Ishikawa (cell line): Measurements from ENCODE around the gene CSNK1E.

Experiments
- CEBPB ChIP-seq: IDR thresholded peaks from 2 replicates; pipeline ENCODE4 v1.6.1; 2012
- CREB1 ChIP-seq: IDR thresholded peaks from 2 replicates; pipeline ENCODE4 v1.6.1; 2012; ENCODE audit warnings: low read depth
- EGR1 ChIP-seq: IDR thresholded peaks from 2 replicates; pipeline ENCODE4 v1.6.1; 2012
- EP300 ChIP-seq: IDR thresholded peaks from 2 replicates; pipeline ENCODE4 v1.6.1; 2012; ENCODE audit warnings: borderline replicate concordance
- FOXM1 ChIP-seq: IDR thresholded peaks from 2 replicates; pipeline ENCODE4 v1.6.1; 2012; ENCODE audit warnings: low read depth, borderline replicate concordance
- MAX ChIP-seq: IDR thresholded peaks from 2 replicates; pipeline ENCODE4 v1.6.1; 2012
- NFIC ChIP-seq: IDR thresholded peaks from 2 replicates; pipeline ENCODE4 v1.6.1; 2012
- RAD21 ChIP-seq: IDR thresholded peaks from 2 replicates; pipeline ENCODE4 v1.6.1; 2012; ENCODE audit warnings: low read depth
- REST ChIP-seq: IDR thresholded peaks from 2 replicates; pipeline ENCODE4 v1.6.1; 2012; ENCODE audit warnings: low read depth, mild to moderate bottlenecking
- TAF1 ChIP-seq: IDR thresholded peaks from 2 replicates; pipeline ENCODE4 v1.6.1; 2012; ENCODE audit warnings: low read depth, mild to moderate bottlenecking
- TCF12 ChIP-seq: IDR thresholded peaks from 2 replicates; pipeline ENCODE4 v1.6.1; 2012; ENCODE audit warnings: low read depth
- TEAD4 ChIP-seq: IDR thresholded peaks from 2 replicates; pipeline ENCODE4 v1.6.1; 2012
- USF1 ChIP-seq: IDR thresholded peaks from 2 replicates; pipeline ENCODE4 v1.6.1; 2012
- YY1 ChIP-seq: IDR thresholded peaks from 2 replicates; pipeline ENCODE4 v1.6.1; 2012; ENCODE audit warnings: low read depth
- ZBTB7A ChIP-seq: IDR thresholded peaks from 2 replicates; pipeline ENCODE4 v1.6.1; 2012; ENCODE audit warnings: low read depth

The CSNK1E gene

GRCh38 chr22:38327805-38328204 is 10.6 kb upstream of the CSNK1E start:
- TF ChIP-seq EP300: no peak
- no peak for TF ChIP-seq YY1
- TF ChIP-seq TEAD4: no peak
- TF ChIP-seq EGR1: no peak
- no peak for TF ChIP-seq MAX
- no peak for TF ChIP-seq REST
- TF ChIP-seq TAF1: no peak
- no peak for TF ChIP-seq RAD21
- TF ChIP-seq FOXM1: no peak
- no peak for TF ChIP-seq NFIC
- no peak for TF ChIP-seq USF1
- no peak for TF ChIP-seq TCF12
- no peak for TF ChIP-seq CEBPB
- no peak for TF ChIP-seq ZBTB7A
- no peak for TF ChIP-seq CREB1

GRCh38 chr22:38327396-38327795 is 10.2 kb upstream of the CSNK1E start:
- TF ChIP-seq EP300 (no peak), NFIC (no peak), YY1 (no peak), RAD21 (no peak), ZBTB7A (no peak), TEAD4 (no peak), MAX (no peak), FOXM1 (no peak), CREB1 (no peak), REST (no peak), CEBPB (no peak), TAF1 (no peak), TCF12 (no peak), USF1 (no peak), EGR1 (no peak)

GRCh38 chr22:38325587-38325986 is 8.4 kb upstream of the CSNK1E start:
- no peak for TF ChIP-seq REST
- TF ChIP-seq ZBTB7A: no peak
- TF ChIP-seq USF1: no peak
- TF ChIP-seq YY1: no peak
- no peak for TF ChIP-seq TAF1
- no peak for TF ChIP-seq TCF12
- no peak for TF ChIP-seq RAD21
- TF ChIP-seq CREB1: no peak
- TF ChIP-seq EGR1: no peak
- no peak for TF ChIP-seq FOXM1
- no peak for TF ChIP-seq MAX
- no peak for TF ChIP-seq CEBPB
- no peak for TF ChIP-seq NFIC
- no peak for TF ChIP-seq TEAD4
- no peak for TF ChIP-seq EP300

GRCh38 chr22:38320605-38321402 is 3.6 kb upstream of the CSNK1E start:
- no peak for TF ChIP-seq RAD21
- no peak for TF ChIP-seq USF1
- TF ChIP-seq FOXM1: no peak
- no peak for TF ChIP-seq YY1
- TF ChIP-seq REST: no peak
- TF ChIP-seq MAX: no peak
- TF ChIP-seq EP300: no peak
- TF ChIP-seq EGR1: no peak
- no peak for TF ChIP-seq TCF12
- TF ChIP-seq TAF1: no peak
